CD4-positive, alpha-beta T cell (primary cell): Measurements from ENCODE around the gene SAP130. TPM values are rescaled to one million over a fixed set of nuclear protein-coding genes. Genes with fewer than 3 reads are reported as not detected.

ENCODE experiments used
- ATAC-seq: fragments of 200-7000 bp; cut with Tn5 transposase; one replicate; pipeline ENCODE4 v1.10.0; 2022; ENCODE audit warnings: mild to moderate bottlenecking; ENCODE audit not compliant: poor library complexity
- CTCF ChIA-PET: fragments of 350-600 bp; sonication (Branson Sonifier 250); formaldehyde crosslinking; loops from one replicate; lab custom pipeline; 2021; ENCODE audit warnings: antibody characterized with exemption, inconsistent platforms; lab: Charles Lee
- POLR2A ChIA-PET: fragments of 350-600 bp; sonication (Branson Sonifier 250); formaldehyde crosslinking; loops from one replicate; lab custom pipeline; 2021; ENCODE audit warnings: antibody characterized with exemption, inconsistent platforms; lab: Charles Lee
- DNase-seq, 14 experiments: peaks; one replicate each; pipeline ENCODE4 v3.0.0-alpha.2; 2013 to 2020; ENCODE audit warnings: mixed read lengths in 2 of 14
- H3K27ac ChIP-seq, 2 donors: one replicate each; pipeline versions ENCODE4 v1.5.1 to v1.7.0; 2013; ENCODE audit warnings: low read length in 2 of 2, low read depth in 1 of 2, mild to moderate bottlenecking in 1 of 2
- H3K27me3 ChIP-seq, 2 experiments: 1 replicate in 1 of 2; 2 replicates in 1 of 2; pipeline versions ENCODE4 v1.6.1 to v1.7.0; 2013; ENCODE audit warnings: low read length in 2 of 2, control low read depth in 1 of 2, mild to moderate bottlenecking in 1 of 2, moderate library complexity in 1 of 2; ENCODE audit not compliant: insufficient read depth in 2 of 2, control insufficient read depth in 1 of 2
- H3K36me3 ChIP-seq: one replicate; pipeline ENCODE4 v1.6.1; 2013; ENCODE audit warnings: low read length, control low read depth; ENCODE audit not compliant: insufficient read depth
- H3K4me1 ChIP-seq: one replicate; pipeline ENCODE4 v1.6.1; 2013; ENCODE audit warnings: low read length, control low read depth; ENCODE audit not compliant: insufficient read depth
- H3K4me3 ChIP-seq: one replicate; pipeline ENCODE4 v1.5.1; 2013; ENCODE audit warnings: mild to moderate bottlenecking, low read length, moderate library complexity
- H3K9me3 ChIP-seq, 2 experiments: 1 replicate in 1 of 2; 2 replicates in 1 of 2; pipeline versions ENCODE4 v1.6.1 to v1.7.0; 2013; ENCODE audit warnings: low read length in 2 of 2, mild to moderate bottlenecking in 2 of 2, control low read depth in 1 of 2, moderate library complexity in 1 of 2; ENCODE audit not compliant: control insufficient read depth in 1 of 2, insufficient read depth in 1 of 2
- H3K27ac Mint-ChIP-seq: one replicate; pipeline ENCODE4 v1.8.0; 2020; ENCODE audit warnings: mixed read lengths
- H3K27me3 Mint-ChIP-seq: one replicate; pipeline ENCODE4 v1.8.0; 2021; ENCODE audit warnings: mixed read lengths
- H3K36me3 Mint-ChIP-seq: one replicate; pipeline ENCODE4 v1.8.0; 2021; ENCODE audit warnings: low read depth, mixed read lengths
- H3K4me1 Mint-ChIP-seq: one replicate; pipeline ENCODE4 v1.8.0; 2021; ENCODE audit warnings: low read depth, mixed read lengths
- H3K4me3 Mint-ChIP-seq: one replicate; pipeline ENCODE4 v1.8.0; 2020; ENCODE audit warnings: mild to moderate bottlenecking, mixed read lengths
- H3K9me3 Mint-ChIP-seq: one replicate; pipeline ENCODE4 v1.8.0; 2020; ENCODE audit warnings: mixed read lengths
- intact Hi-C, 2 experiments: fragments of 100-400 bp; cut with DNase I in 1 of 2; cut with micrococcal nuclease in 1 of 2; formaldehyde crosslinking; loops; one replicate each; pipeline versions ENCODE4 v1.15.1 to v1.9.0; 2023 to 2025; cut with DNase I, micrococcal nuclease
- total RNA-seq, 174 experiments: library from RNA in 2 of 174; stranded (reverse) in 2 of 174; gene quantifications; one replicate each; pipeline ENCODE4 v1.2.3 and lab custom pipeline; 2021 to 2026
- TF ChIP-seq, protein P1 (sequence below): fragments of 200-600 bp; IDR thresholded peaks from one replicate; pipeline ENCODE4 v1.8.0; 2022; ENCODE audit warnings: antibody characterized with exemption, mild to moderate bottlenecking

Gene SAP130
- total RNA-seq, 2 experiments from 2014 or later, result 19.2 to 21.0 TPM

- H3K4me1 ChIP-seq, result no peaks in the 10 kb centered on the region
- H3K9me3 ChIP-seq, result peaks cover 15 to 43% of the 10 kb centered on the region in 2 experiments
- H3K4me1 Mint-ChIP-seq, result no peaks in the 10 kb centered on the region
- CTCF ChIA-PET, result no interaction called here
- H3K27ac ChIP-seq, result no peak overlapping the region
- H3K9me3 Mint-ChIP-seq, result peaks cover 29% of the 10 kb centered on the region
- H3K4me3 Mint-ChIP-seq, result no peak overlapping the region
- H3K4me3 ChIP-seq, result no peak overlapping the region
- TF ChIP-seq, protein P1, sequence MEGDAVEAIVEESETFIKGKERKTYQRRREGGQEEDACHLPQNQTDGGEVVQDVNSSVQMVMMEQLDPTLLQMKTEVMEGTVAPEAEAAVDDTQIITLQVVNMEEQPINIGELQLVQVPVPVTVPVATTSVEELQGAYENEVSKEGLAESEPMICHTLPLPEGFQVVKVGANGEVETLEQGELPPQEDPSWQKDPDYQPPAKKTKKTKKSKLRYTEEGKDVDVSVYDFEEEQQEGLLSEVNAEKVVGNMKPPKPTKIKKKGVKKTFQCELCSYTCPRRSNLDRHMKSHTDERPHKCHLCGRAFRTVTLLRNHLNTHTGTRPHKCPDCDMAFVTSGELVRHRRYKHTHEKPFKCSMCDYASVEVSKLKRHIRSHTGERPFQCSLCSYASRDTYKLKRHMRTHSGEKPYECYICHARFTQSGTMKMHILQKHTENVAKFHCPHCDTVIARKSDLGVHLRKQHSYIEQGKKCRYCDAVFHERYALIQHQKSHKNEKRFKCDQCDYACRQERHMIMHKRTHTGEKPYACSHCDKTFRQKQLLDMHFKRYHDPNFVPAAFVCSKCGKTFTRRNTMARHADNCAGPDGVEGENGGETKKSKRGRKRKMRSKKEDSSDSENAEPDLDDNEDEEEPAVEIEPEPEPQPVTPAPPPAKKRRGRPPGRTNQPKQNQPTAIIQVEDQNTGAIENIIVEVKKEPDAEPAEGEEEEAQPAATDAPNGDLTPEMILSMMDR, result no peak
- peaks cover 0 to 3% of the 10 kb centered on the region in 2 experiments for H3K27me3 ChIP-seq
- no peak for DNase-seq
- no peak overlapping the region for H3K27ac Mint-ChIP-seq
- ATAC-seq, result no peak
- POLR2A ChIA-PET, result no interaction called here
- no peaks in the 10 kb centered on the region for H3K36me3 Mint-ChIP-seq
- H3K36me3 ChIP-seq, result no peaks in the 10 kb centered on the region
- intact Hi-C loops, result no loop called here
- peaks cover 16% of the 10 kb centered on the region for H3K27me3 Mint-ChIP-seq
Observed at GRCh38 chr2:128038411-128038810, 10.6 kb upstream of the SAP130 start.

DNA sequence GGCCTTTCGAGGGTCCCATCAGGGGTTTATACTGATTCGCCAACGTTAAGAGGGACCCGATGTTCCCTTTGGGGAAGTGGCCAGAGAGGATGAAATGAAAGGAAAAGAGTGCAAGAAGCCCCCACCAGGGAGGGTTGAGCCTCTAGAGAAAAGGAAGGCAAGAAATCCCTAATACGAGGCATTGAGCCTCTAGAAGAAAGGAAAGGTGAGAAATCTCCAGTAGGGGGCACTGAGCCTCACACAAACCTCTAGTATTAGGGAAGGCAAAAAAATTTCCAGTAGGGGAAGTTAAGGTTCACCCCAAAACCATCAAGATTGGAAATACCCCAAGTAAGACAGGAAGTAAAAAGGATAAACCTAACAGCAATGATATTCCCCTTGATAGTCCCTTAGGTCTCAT lies 9.8 kb upstream of the SAP130 start:
- H3K36me3 Mint-ChIP-seq, result no peaks in the 10 kb centered on the region
- H3K27me3 Mint-ChIP-seq, result peaks cover 16% of the 10 kb centered on the region
- intact Hi-C loops, result no loop called here
- POLR2A ChIA-PET, result no interaction called here
- DNase-seq (no peak), ATAC-seq (no peak)
- Histone ChIP-seq H3K9me3 (peaks cover 15 to 35% of the 10 kb centered on the region in 2 experiments), H3K27me3 (peaks cover 0 to 3% of the 10 kb centered on the region in 2 experiments), H3K27ac (no peak overlapping the region), H3K4me3 (no peak overlapping the region), H3K36me3 (no peaks in the 10 kb centered on the region), H3K4me1 (no peaks in the 10 kb centered on the region)
- no peak overlapping the region for H3K27ac Mint-ChIP-seq
- H3K4me3 Mint-ChIP-seq, result no peak overlapping the region
- peaks cover 26% of the 10 kb centered on the region for H3K9me3 Mint-ChIP-seq
- TF ChIP-seq, protein P1, result no peak
- H3K4me1 Mint-ChIP-seq, result no peaks in the 10 kb centered on the region
- CTCF ChIA-PET, result no interaction called here

- H3K4me1 Mint-ChIP-seq, result no peaks in the 10 kb centered on the region
- H3K9me3 ChIP-seq, result peaks cover 15 to 34% of the 10 kb centered on the region in 2 experiments
- DNase-seq (no peak), ATAC-seq (no peak)
- TF ChIP-seq, protein P1, result no peak
- peaks cover 16% of the 10 kb centered on the region for H3K27me3 Mint-ChIP-seq
- H3K4me3 Mint-ChIP-seq, result no peak overlapping the region
- no peak overlapping the region for H3K4me3 ChIP-seq
- peaks cover 0 to 3% of the 10 kb centered on the region in 2 experiments for H3K27me3 ChIP-seq
- no peak overlapping the region for H3K27ac ChIP-seq
- H3K36me3 Mint-ChIP-seq, result no peaks in the 10 kb centered on the region
- no peaks in the 10 kb centered on the region for H3K36me3 ChIP-seq
- no peaks in the 10 kb centered on the region for H3K4me1 ChIP-seq
- ChIA-PET POLR2A (no interaction called here), CTCF (no interaction called here)
- intact Hi-C loops, result no loop called here
- H3K27ac Mint-ChIP-seq, result no peak overlapping the region
- peaks cover 22% of the 10 kb centered on the region for H3K9me3 Mint-ChIP-seq
Observed at GRCh38 chr2:128036748-128037607, 9.1 kb upstream of the SAP130 start.
